ENCODE results near the gene SHISAL2B.

- TF ChIP-seq CTCF (IDR thresholded peaks at IDR 0.05; ENCODE audit: extremely low read depth in 1 of 2, insufficient read depth in 1 of 2, low read depth in 1 of 2, low read length in 2 of 2) = no peak
- no peak for TF ChIP-seq POLR2AphosphoS5 (IDR thresholded peaks at IDR 0.05; ENCODE audit: insufficient read depth, low read depth, low read length)
- no peak for TF ChIP-seq FOS (IDR thresholded peaks at IDR 0.05; ENCODE audit: borderline replicate concordance, insufficient read depth, low read length)
- no peak for TF ChIP-seq MYC (IDR thresholded peaks at IDR 0.05; ENCODE audit: low read depth, low read length)
- no peak for TF ChIP-seq EZH2 (IDR thresholded peaks at IDR 0.05; ENCODE audit: borderline replicate concordance, low read depth, low read length, severe bottlenecking)
- no peak for TF ChIP-seq POLR2A (IDR thresholded peaks at IDR 0.05; ENCODE audit: low read depth, low read length)
- no peak for TF ChIP-seq JUN (IDR thresholded peaks at IDR 0.05; ENCODE audit: borderline replicate concordance, insufficient read depth, insufficient read length, low read depth)
Measured at GRCh38 chr5:64646169-64646568, 44.1 kb upstream of the SHISAL2B start.

All from endothelial cell of umbilical vein (primary cell).